SU-DHL-6 (cell line): ENCODE measurements around the gene LRRC7.

Experiments
- H2AFZ ChIP-seq: fragments of 200-600 bp; sonication (generic); 2 replicates; pipeline ENCODE4 v1.6.1; 2014; ENCODE audit warnings: low read depth, mild to moderate bottlenecking, moderate library complexity, mixed read lengths, antibody characterized with exemption, low read length; ENCODE audit not compliant: severe bottlenecking
- H3F3A ChIP-seq: fragments of 200-600 bp; shearing (Covaris generic); 2 replicates; pipeline ENCODE4 v1.6.0; 2016; ENCODE audit warnings: antibody characterized with exemption, mild to moderate bottlenecking; ENCODE audit not compliant: insufficient read depth
- H3K27ac ChIP-seq: fragments of 200-600 bp; sonication (generic); 2 replicates; pipeline ENCODE4 v1.5.1; 2016; ENCODE audit warnings: low read depth, mild to moderate bottlenecking, low read length, moderate library complexity, mixed read lengths
- H3K27me3 ChIP-seq: fragments of 200-600 bp; sonication (generic), shearing (Covaris generic); 2 replicates; pipeline ENCODE4 v1.6.0; 2014; ENCODE audit warnings: mild to moderate bottlenecking, low read length
- H3K36me3 ChIP-seq: fragments of 200-600 bp; sonication (generic); 2 replicates; pipeline ENCODE4 v1.6.1; 2014; ENCODE audit warnings: mild to moderate bottlenecking, low read length, mixed read lengths
- H3K4me2 ChIP-seq: fragments of 300-600, 200-600 bp; shearing (Covaris generic), sonication (generic); 2 replicates; pipeline ENCODE4 v1.6.0; 2014; ENCODE audit warnings: low read length, low read depth, mild to moderate bottlenecking; ENCODE audit not compliant: poor library complexity, severe bottlenecking
- H3K4me3 ChIP-seq: fragments of 200-600 bp; sonication (generic); 2 replicates; pipeline ENCODE4 v1.5.1; 2014; ENCODE audit warnings: antibody characterized with exemption, low read length, mild to moderate bottlenecking, mixed read lengths; ENCODE audit not compliant: insufficient read depth, poor library complexity, severe bottlenecking
- H3K79me2 ChIP-seq: fragments of 200-600 bp; sonication (generic); 2 replicates; pipeline ENCODE4 v1.6.1; 2014; ENCODE audit warnings: mild to moderate bottlenecking, low read length, moderate library complexity; ENCODE audit not compliant: insufficient read depth
- H3K9ac ChIP-seq: fragments of 200-600 bp; sonication (generic); 2 replicates; pipeline ENCODE4 v1.7.0; 2014; ENCODE audit warnings: mild to moderate bottlenecking, low read length
- H3K9me2 ChIP-seq: fragments of 200-600 bp; sonication (generic); replicated peaks from 2 replicates; pipeline ENCODE4 v1.6.1; 2014; ENCODE audit warnings: low read length; ENCODE audit not compliant: insufficient read depth
- H3K9me3 ChIP-seq: fragments of 200-600 bp; sonication (generic); 2 replicates; pipeline ENCODE4 v1.6.1; 2014; ENCODE audit warnings: low read length, mixed read lengths; ENCODE audit not compliant: insufficient read depth
- H4K20me1 ChIP-seq: fragments of 200-600 bp; sonication (generic); 2 replicates; pipeline ENCODE4 v1.6.1; 2014; ENCODE audit warnings: low read depth, mild to moderate bottlenecking, antibody characterized with exemption, low read length, moderate library complexity, mixed read lengths
- CTCF ChIP-seq: fragments of 200-600 bp; sonication (generic); IDR thresholded peaks from one replicate; pipeline ENCODE4 v1.5.1; 2017; ENCODE audit warnings: antibody characterized with exemption, mild to moderate bottlenecking, low read length, moderate library complexity; ENCODE audit not compliant: insufficient read depth, poor library complexity, severe bottlenecking
- EZH2phosphoT487 ChIP-seq: fragments of 200-600 bp; sonication (generic), shearing (Covaris generic); conservative IDR thresholded peaks from 2 replicates; pipeline ENCODE4 v1.6.1; 2018; ENCODE audit warnings: mild to moderate bottlenecking, antibody characterized with exemption, low read length, moderate library complexity, mixed read lengths

LRRC7 gene

GRCh38 chr1:70084314-70084915 lies 516.7 kb downstream of the LRRC7 start:
- no peak overlapping the region for H2AFZ ChIP-seq
- H3F3A ChIP-seq, result no peaks in the 10 kb centered on the region
- H3K9me2 ChIP-seq, result no peaks in the 10 kb centered on the region
- no peak overlapping the region for H3K9ac ChIP-seq
- no peak overlapping the region for H3K27ac ChIP-seq
- H4K20me1 ChIP-seq, result no peaks in the 10 kb centered on the region
- H3K79me2 ChIP-seq, result no peaks in the 10 kb centered on the region
- no peaks in the 10 kb centered on the region for H3K36me3 ChIP-seq
- no peak overlapping the region for H3K4me3 ChIP-seq
- peaks cover 3% of the 10 kb centered on the region; the same call in 1 of the 2 replicates for H3K9me3 ChIP-seq
- TF ChIP-seq EZH2phosphoT487, result no peak
- TF ChIP-seq CTCF, result no peak
- H3K4me2 ChIP-seq, result no peak overlapping the region
- no peaks in the 10 kb centered on the region for H3K27me3 ChIP-seq

- Histone ChIP-seq H3K9ac (no peak overlapping the region), H3K4me3 (no peak overlapping the region), H3K36me3 (no peaks in the 10 kb centered on the region), H3K79me2 (no peaks in the 10 kb centered on the region), H3F3A (no peaks in the 10 kb centered on the region), H4K20me1 (no peaks in the 10 kb centered on the region), H3K27ac (no peak overlapping the region), H3K27me3 (no peaks in the 10 kb centered on the region), H2AFZ (no peak overlapping the region), H3K4me2 (no peak overlapping the region), H3K9me3 (peaks cover 3% of the 10 kb centered on the region; the same call in 1 of the 2 replicates), H3K9me2 (no peaks in the 10 kb centered on the region)
- TF ChIP-seq CTCF (no peak), EZH2phosphoT487 (no peak)
Measured at GRCh38 chr1:70085521-70085920, 517.8 kb downstream of the LRRC7 start.

- no peaks in the 10 kb centered on the region for H3K9me2 ChIP-seq
Measured at GRCh38 chr1:70086897-70087296, 519.2 kb downstream of the LRRC7 start.

More at GRCh38 chr1:70086897-70087296, 519.2 kb downstream of the LRRC7 start:
- Histone ChIP-seq H3K27ac (no peak overlapping the region), H3K79me2 (no peaks in the 10 kb centered on the region), H4K20me1 (no peaks in the 10 kb centered on the region), H3K27me3 (no peaks in the 10 kb centered on the region), H2AFZ (no peak overlapping the region), H3K4me2 (no peak overlapping the region), H3K9me3 (peaks cover 3% of the 10 kb centered on the region; the same call in 1 of the 2 replicates), H3F3A (no peaks in the 10 kb centered on the region), H3K36me3 (no peaks in the 10 kb centered on the region), H3K4me3 (no peak overlapping the region), H3K9ac (no peak overlapping the region)
- no peak for TF ChIP-seq EZH2phosphoT487
- no peak for TF ChIP-seq CTCF
